ENCODE measurements around the gene TENM4.

- TF ChIP-seq EP300 (IDR thresholded peaks at IDR 0.05) = no peak
- TF ChIP-seq, protein P1, sequence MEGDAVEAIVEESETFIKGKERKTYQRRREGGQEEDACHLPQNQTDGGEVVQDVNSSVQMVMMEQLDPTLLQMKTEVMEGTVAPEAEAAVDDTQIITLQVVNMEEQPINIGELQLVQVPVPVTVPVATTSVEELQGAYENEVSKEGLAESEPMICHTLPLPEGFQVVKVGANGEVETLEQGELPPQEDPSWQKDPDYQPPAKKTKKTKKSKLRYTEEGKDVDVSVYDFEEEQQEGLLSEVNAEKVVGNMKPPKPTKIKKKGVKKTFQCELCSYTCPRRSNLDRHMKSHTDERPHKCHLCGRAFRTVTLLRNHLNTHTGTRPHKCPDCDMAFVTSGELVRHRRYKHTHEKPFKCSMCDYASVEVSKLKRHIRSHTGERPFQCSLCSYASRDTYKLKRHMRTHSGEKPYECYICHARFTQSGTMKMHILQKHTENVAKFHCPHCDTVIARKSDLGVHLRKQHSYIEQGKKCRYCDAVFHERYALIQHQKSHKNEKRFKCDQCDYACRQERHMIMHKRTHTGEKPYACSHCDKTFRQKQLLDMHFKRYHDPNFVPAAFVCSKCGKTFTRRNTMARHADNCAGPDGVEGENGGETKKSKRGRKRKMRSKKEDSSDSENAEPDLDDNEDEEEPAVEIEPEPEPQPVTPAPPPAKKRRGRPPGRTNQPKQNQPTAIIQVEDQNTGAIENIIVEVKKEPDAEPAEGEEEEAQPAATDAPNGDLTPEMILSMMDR (IDR thresholded peaks at IDR 0.05) = no peak
These were observed 610.5 kb downstream of the TENM4 start for GRCh38 chr11:78830277-78830819.
